Smooth muscle cell (in vitro differentiated cells): ENCODE measurements around the gene OR2T1. TPM values are rescaled to one million over a fixed set of nuclear protein-coding genes. Genes with fewer than 3 reads are reported as not detected.

Experiments
- DNase-seq: peaks from one replicate; lab custom pipeline; 2025; ENCODE audit not compliant: unreplicated experiment; lab: John Stamatoyannopoulos, UW
- H2AFZ ChIP-seq: fragments of 200-600 bp; sonication (generic); 2 replicates; pipeline ENCODE4 v1.6.0; 2016; ENCODE audit warnings: antibody characterized with exemption, low read depth, mild to moderate bottlenecking
- H3F3A ChIP-seq: fragments of 200-600 bp; sonication (generic); 2 replicates; pipeline ENCODE4 v1.6.0; 2017; ENCODE audit warnings: antibody characterized with exemption, low read depth
- H3K27ac ChIP-seq: fragments of 200-600 bp; sonication (generic); 2 replicates; pipeline ENCODE4 v1.5.1; 2016; ENCODE audit warnings: low read depth, mild to moderate bottlenecking
- H3K27me3 ChIP-seq: fragments of 200-600 bp; sonication (generic); 2 replicates; pipeline ENCODE4 v1.6.1; 2016; ENCODE audit warnings: low read depth, mild to moderate bottlenecking
- H3K36me3 ChIP-seq: fragments of 200-600 bp; sonication (generic); 2 replicates; pipeline ENCODE4 v1.5.1; 2016; ENCODE audit warnings: low read depth
- H3K4me1 ChIP-seq: fragments of 200-600 bp; sonication (generic); 2 replicates; pipeline ENCODE4 v1.5.1; 2016; ENCODE audit warnings: low read depth
- H3K4me2 ChIP-seq: fragments of 200-600 bp; sonication (generic); 2 replicates; pipeline ENCODE4 v1.6.0; 2016; ENCODE audit warnings: mild to moderate bottlenecking
- H3K4me3 ChIP-seq: fragments of 200-600 bp; sonication (generic); 2 replicates; pipeline ENCODE4 v1.5.1; 2016; ENCODE audit warnings: mild to moderate bottlenecking
- H3K79me2 ChIP-seq: fragments of 200-600 bp; sonication (generic); 2 replicates; pipeline ENCODE4 v1.6.0; 2016; ENCODE audit warnings: low read depth, mild to moderate bottlenecking
- H3K9ac ChIP-seq: fragments of 200-600 bp; sonication (generic); 2 replicates; pipeline ENCODE4 v1.6.0; 2016; ENCODE audit warnings: low read depth
- H3K9me3 ChIP-seq: fragments of 200-600 bp; sonication (generic); replicated peaks from 2 replicates; pipeline ENCODE4 v1.5.1; 2016; ENCODE audit warnings: low read depth
- H4K20me1 ChIP-seq: fragments of 200-600 bp; sonication (generic); 2 replicates; pipeline ENCODE4 v1.6.0; 2016; ENCODE audit warnings: low read depth
- WGBS: methylation state at CpG from one replicate; pipeline ENCODE4 v1.1.7; 2016; ENCODE audit warnings: low lambda C conversion rate; 5-methylcytosine and 5-hydroxymethylcytosine counted together
- polyA plus RNA-seq: library from polyadenylated mRNA; unstranded; fragments of >200 nt; fragmentation: Nextera tagmentation; extraction: Ambion mirVana; gene quantifications from 2 replicates; pipeline ENCODE4 v1.2.1, GENCODE V29; 2016
- total RNA-seq: library from RNA; depleted of rRNA; stranded (reverse); fragments of >200 nt; gene quantifications from 2 replicates; pipeline ENCODE4 v1.2.3, GENCODE V29; 2014
- TF ChIP-seq, protein P1 (sequence below): fragments of 200-600 bp; sonication (generic); IDR thresholded peaks from 2 replicates; pipeline ENCODE4 v1.5.1; 2017; ENCODE audit warnings: borderline replicate concordance, mild to moderate bottlenecking, antibody characterized with exemption; ENCODE audit not compliant: insufficient read depth, poor library complexity, severe bottlenecking

The OR2T1 gene
- total and polyA plus RNA-seq, 2 experiments from 2014 or later: not detected

DNA sequence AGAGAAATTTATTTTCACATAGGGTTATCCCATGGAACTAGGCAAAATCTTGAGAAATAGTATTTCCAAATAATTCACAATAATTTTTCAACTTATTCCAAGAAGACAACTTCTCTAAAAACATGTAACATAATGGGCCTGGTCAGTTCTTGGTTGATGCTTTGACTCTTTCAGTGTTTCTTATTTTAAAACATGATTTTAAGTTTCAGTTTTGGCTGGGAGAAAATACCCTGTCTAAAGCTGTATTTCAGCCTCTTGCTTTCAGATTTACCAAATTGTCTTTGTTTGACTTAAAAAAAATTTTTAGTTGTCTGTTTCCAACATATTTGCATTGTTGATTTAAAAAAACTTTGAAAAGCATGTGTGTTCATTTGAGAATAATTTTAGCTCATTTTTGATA lies 36.2 kb upstream of the OR2T1 start:
- H3K4me3 ChIP-seq: no peak overlapping the region
- H2AFZ ChIP-seq: no peak overlapping the region
- H3K4me2 ChIP-seq: no peak overlapping the region
- H3K9ac ChIP-seq: no peak overlapping the region
- H3K9me3 ChIP-seq: peaks cover 14% of the 10 kb centered on the region
- no peaks in the 10 kb centered on the region for H4K20me1 ChIP-seq
- H3K4me1 ChIP-seq: no peaks in the 10 kb centered on the region
- TF ChIP-seq, protein P1, sequence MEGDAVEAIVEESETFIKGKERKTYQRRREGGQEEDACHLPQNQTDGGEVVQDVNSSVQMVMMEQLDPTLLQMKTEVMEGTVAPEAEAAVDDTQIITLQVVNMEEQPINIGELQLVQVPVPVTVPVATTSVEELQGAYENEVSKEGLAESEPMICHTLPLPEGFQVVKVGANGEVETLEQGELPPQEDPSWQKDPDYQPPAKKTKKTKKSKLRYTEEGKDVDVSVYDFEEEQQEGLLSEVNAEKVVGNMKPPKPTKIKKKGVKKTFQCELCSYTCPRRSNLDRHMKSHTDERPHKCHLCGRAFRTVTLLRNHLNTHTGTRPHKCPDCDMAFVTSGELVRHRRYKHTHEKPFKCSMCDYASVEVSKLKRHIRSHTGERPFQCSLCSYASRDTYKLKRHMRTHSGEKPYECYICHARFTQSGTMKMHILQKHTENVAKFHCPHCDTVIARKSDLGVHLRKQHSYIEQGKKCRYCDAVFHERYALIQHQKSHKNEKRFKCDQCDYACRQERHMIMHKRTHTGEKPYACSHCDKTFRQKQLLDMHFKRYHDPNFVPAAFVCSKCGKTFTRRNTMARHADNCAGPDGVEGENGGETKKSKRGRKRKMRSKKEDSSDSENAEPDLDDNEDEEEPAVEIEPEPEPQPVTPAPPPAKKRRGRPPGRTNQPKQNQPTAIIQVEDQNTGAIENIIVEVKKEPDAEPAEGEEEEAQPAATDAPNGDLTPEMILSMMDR: no peak
- H3K27me3 ChIP-seq: no peaks in the 10 kb centered on the region
- no peaks in the 10 kb centered on the region for H3K79me2 ChIP-seq
- H3F3A ChIP-seq: no peaks in the 10 kb centered on the region
- DNase-seq: no peak
- no peak overlapping the region for H3K27ac ChIP-seq
- H3K36me3 ChIP-seq: no peaks in the 10 kb centered on the region

DNA sequence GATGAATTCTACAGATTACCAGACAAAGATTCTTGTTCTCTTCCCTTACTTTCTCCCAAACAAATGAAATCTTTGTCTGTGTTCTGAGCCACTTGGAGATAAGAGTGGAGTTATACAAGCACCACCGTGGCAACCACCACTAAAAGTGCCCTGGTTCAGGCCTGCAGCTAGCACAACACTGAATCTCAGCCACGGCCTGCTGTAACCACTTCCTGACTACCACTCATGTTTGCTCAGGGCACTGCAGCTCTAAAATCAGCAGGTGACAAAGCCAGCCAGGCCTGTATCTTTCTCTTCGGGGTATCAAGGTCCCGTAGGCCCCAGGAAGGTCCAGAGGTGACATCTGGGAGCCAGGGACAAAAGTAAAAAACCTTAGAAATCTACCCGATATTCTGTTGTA lies 30.5 kb upstream of the OR2T1 start:
- TF ChIP-seq, protein P1: no peak
- no peaks in the 10 kb centered on the region for H3K36me3 ChIP-seq
- H3K9me3 ChIP-seq: no peaks in the 10 kb centered on the region
- no peak overlapping the region for H3K27ac ChIP-seq
- H3K79me2 ChIP-seq: no peaks in the 10 kb centered on the region
- H3K4me1 ChIP-seq: no peaks in the 10 kb centered on the region
- no peaks in the 10 kb centered on the region for H4K20me1 ChIP-seq
- DNase-seq: no peak
- H3F3A ChIP-seq: no peaks in the 10 kb centered on the region
- no peak overlapping the region for H3K4me3 ChIP-seq
- H2AFZ ChIP-seq: no peak overlapping the region
- no peak overlapping the region for H3K4me2 ChIP-seq
- no peak overlapping the region for H3K9ac ChIP-seq
- WGBS: 71% methylated on average over 5 of the region's 5 CpGs
- no peaks in the 10 kb centered on the region for H3K27me3 ChIP-seq

DNA sequence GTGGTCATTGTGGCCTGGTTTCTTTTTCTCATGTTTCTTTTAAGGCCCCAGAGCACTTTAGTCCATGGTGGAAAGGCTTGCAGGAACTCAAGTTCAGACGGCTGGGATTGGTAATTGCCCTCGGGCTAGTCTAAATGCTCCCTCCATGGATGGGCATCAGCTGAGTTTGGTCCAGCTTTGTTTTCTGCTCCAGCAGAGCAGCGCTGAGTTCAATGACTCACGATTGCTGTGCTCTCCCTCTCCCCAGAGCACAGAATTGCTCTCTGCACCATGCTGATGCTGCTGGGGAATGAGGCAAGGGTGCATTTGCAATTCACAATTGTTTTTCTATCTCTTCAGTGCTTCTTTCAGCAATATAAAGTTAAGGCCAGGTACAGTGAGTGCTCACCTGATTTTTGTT lies 29.1 kb upstream of the OR2T1 start:
- no peaks in the 10 kb centered on the region for H3K79me2 ChIP-seq
- no peaks in the 10 kb centered on the region for H3K36me3 ChIP-seq
- H3F3A ChIP-seq: no peaks in the 10 kb centered on the region
- DNase-seq: no peak
- no peaks in the 10 kb centered on the region for H3K9me3 ChIP-seq
- H3K27me3 ChIP-seq: no peaks in the 10 kb centered on the region
- H3K27ac ChIP-seq: no peak overlapping the region
- WGBS: 71% methylated on average over 4 of the region's 4 CpGs
- no peak overlapping the region for H3K9ac ChIP-seq
- no peak overlapping the region for H2AFZ ChIP-seq
- TF ChIP-seq, protein P1: no peak
- H3K4me3 ChIP-seq: no peak overlapping the region
- no peak overlapping the region for H3K4me2 ChIP-seq
- no peaks in the 10 kb centered on the region for H3K4me1 ChIP-seq
- H4K20me1 ChIP-seq: no peaks in the 10 kb centered on the region

DNA sequence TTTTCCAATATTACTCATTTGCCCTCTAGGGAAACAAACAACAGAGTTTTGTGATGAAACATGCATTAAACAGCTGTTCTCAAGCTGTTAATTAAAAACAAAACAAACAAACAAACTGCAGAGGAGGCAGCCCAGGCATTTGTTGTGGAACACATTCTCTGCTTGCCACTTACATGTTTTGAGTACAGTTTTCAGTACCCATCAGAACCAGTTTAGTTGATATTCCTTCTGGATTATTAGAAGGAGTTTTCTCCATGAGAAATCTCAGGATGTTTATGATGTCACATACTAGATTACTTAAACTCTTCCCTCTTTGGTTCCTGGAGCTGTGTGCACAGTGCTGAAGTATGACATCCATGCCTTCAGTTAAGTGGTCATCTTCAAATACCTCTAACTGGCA lies 27.4 kb upstream of the OR2T1 start, which contains the start of gene OR2T6:
Gene OR2T6 (plus strand): TSS at position 301 of the 400 bp plus-strand sequence. CDS start 11,863 bp downstream, outside the sequence.
- Histone ChIP-seq H4K20me1 (no peaks in the 10 kb centered on the region), H3K79me2 (no peaks in the 10 kb centered on the region), H3K4me3 (no peak within 1 kb of the TSS), H3K4me1 (no peaks in the 10 kb centered on the region), H3F3A (no peaks in the 10 kb centered on the region), H2AFZ (no peak within 1 kb of the TSS), H3K4me2 (no peak within 1 kb of the TSS), H3K27ac (no peak within 1 kb of the TSS), H3K36me3 (no peaks in the 10 kb centered on the region), H3K27me3 (no peaks in the 10 kb centered on the region), H3K9me3 (no peaks in the 10 kb centered on the region), H3K9ac (no peak within 1 kb of the TSS)
- TF ChIP-seq, protein P1: no peak
- no peak for DNase-seq
